ENCODE data around the gene MTCH1. TPM values are rescaled to one million over a fixed set of nuclear protein-coding genes. Genes with fewer than 3 reads are reported as not detected.

MTCH1 gene
- total RNA-seq, 2 donors from 2014 or later: 226 to 235 TPM

DNA sequence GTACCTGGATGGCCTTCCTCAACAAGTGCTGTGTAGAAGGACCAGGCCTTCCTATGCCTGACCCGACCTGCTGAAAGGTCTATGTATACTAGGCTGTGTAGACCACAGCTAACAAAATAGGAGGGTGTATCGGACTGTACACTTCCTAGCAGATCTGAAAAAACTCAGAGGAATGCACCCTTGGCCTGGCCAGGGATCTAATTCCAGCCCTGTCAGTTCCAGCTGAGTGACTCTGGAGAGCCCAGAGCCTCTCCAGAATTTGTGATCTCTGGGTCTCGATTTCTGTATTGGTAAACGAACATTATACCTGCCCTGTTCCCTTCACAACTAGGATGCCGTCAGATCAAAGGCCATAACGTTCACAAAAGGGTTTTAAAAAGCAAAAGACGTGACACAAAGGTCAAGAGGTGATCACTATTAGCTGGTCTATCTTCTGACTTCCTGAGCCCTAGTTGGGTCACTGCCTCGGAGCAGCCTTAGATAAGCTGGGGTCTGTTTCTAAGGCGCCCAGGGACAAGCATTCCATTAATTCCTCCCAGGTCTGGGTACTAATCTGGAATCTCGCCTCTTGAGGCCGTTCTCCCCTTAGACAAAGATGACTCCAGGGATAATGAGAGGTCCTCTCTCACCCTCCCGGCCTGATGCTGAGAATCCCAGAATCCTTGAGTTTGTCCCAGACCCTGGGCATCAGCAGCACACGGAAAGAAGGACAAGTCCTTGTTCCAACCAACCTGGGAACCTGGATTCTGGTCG, 13.9 kb downstream of the MTCH1 start:
- no peaks in the 10 kb centered on the region for H3K4me1 Mint-ChIP-seq
- Histone ChIP-seq H3K9me3 (ENCODE audit: control insufficient read depth, low read length) (no peaks in the 10 kb centered on the region), H3K9ac (ENCODE audit: extremely low read depth, low read length, poor library complexity, severe bottlenecking) (no peak overlapping the region), H3K36me3 (ENCODE audit: control insufficient read depth, insufficient read depth, low read length) (peaks cover 99% of the 10 kb centered on the region), H3K4me1 (ENCODE audit: control insufficient read depth, insufficient read depth, low read length) (no peaks in the 10 kb centered on the region), H3K4me3 (ENCODE audit: low read length) (no peak overlapping the region), H3K27me3 (ENCODE audit: control insufficient read depth, insufficient read depth, low read length, poor library complexity, severe bottlenecking) (no peaks in the 10 kb centered on the region), H3K27ac (ENCODE audit: low read depth, low read length) (no peak overlapping the region)
- 93% methylated on average over 12 to 14 of the region's 14 CpGs for WGBS, 2 experiments (ENCODE audit: insufficient coverage in 1 of 2, insufficient read length in 1 of 2)
- peaks cover 88% of the 10 kb centered on the region for H3K36me3 Mint-ChIP-seq (ENCODE audit: low read depth)
- no peak overlapping the region for H3K4me3 Mint-ChIP-seq
- DNase-seq: no peak
- H3K27me3 Mint-ChIP-seq (ENCODE audit: insufficient read depth): no peaks in the 10 kb centered on the region
- TF ChIP-seq, protein P1, sequence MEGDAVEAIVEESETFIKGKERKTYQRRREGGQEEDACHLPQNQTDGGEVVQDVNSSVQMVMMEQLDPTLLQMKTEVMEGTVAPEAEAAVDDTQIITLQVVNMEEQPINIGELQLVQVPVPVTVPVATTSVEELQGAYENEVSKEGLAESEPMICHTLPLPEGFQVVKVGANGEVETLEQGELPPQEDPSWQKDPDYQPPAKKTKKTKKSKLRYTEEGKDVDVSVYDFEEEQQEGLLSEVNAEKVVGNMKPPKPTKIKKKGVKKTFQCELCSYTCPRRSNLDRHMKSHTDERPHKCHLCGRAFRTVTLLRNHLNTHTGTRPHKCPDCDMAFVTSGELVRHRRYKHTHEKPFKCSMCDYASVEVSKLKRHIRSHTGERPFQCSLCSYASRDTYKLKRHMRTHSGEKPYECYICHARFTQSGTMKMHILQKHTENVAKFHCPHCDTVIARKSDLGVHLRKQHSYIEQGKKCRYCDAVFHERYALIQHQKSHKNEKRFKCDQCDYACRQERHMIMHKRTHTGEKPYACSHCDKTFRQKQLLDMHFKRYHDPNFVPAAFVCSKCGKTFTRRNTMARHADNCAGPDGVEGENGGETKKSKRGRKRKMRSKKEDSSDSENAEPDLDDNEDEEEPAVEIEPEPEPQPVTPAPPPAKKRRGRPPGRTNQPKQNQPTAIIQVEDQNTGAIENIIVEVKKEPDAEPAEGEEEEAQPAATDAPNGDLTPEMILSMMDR (conservative IDR thresholded peaks at IDR 0.05): no peak
- H3K27ac Mint-ChIP-seq: peak overlapping the region; percentile 77
- no peaks in the 10 kb centered on the region for H3K9me3 Mint-ChIP-seq

DNA sequence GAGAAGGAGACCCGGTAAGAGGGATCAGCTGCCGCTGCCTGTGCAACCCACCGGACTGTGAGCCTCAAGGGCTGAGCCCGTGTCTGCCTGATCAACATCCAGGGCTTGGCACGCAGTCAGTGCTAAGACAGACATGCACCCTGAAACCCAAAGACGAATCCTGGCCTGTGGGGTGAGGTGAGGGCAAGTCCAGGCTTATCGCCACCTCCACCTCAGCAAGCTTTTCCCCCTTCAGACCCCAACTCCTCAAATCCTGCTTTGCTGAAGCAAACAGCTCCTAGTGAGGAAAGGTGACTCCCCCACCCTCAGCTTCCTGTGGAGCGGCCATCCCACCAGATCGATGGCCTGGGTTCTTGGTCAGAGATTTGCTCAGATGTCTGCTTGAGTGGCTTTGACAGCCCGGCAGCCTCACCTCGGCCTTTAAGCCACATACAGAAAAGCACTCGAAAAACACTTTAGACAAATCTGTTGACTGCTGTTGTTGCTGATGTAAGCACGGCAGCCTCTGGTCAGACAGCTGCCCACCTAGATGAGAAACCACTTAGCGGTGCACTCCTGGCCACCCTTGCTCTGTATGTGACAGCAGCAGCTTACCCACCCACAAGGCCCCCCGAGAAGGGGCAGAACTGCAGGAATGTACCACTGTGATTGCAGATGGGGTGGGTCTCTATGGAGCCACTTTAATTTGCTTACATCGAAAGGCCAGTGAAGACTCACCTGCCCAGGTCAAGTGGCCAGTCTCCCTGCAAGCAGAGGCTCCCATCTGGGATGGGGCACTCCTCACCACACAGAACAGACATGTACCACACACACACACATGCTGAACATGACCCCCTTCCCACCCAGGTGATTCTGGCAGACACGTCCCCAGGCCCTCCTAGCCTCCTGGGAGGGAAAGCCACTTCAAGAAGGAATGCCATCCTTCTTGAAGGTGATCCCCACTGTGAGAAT, 14.8 kb downstream of the MTCH1 start:
- Mint-ChIP-seq H3K27ac (peak overlapping the region; percentile 77), H3K9me3 (no peaks in the 10 kb centered on the region), H3K36me3 (ENCODE audit: low read depth) (peaks cover 87% of the 10 kb centered on the region), H3K4me3 (no peak overlapping the region), H3K27me3 (ENCODE audit: insufficient read depth) (no peaks in the 10 kb centered on the region), H3K4me1 (no peaks in the 10 kb centered on the region)
- Histone ChIP-seq H3K36me3 (ENCODE audit: control insufficient read depth, insufficient read depth, low read length) (peaks cover 97% of the 10 kb centered on the region), H3K4me3 (ENCODE audit: low read length) (no peak overlapping the region), H3K4me1 (ENCODE audit: control insufficient read depth, insufficient read depth, low read length) (no peaks in the 10 kb centered on the region), H3K9ac (ENCODE audit: extremely low read depth, low read length, poor library complexity, severe bottlenecking) (no peak overlapping the region), H3K9me3 (ENCODE audit: control insufficient read depth, low read length) (no peaks in the 10 kb centered on the region), H3K27ac (ENCODE audit: low read depth, low read length) (peak overlapping the region; percentile 2), H3K27me3 (ENCODE audit: control insufficient read depth, insufficient read depth, low read length, poor library complexity, severe bottlenecking) (no peaks in the 10 kb centered on the region)
- DNase-seq: no peak
- TF ChIP-seq, protein P1 (conservative IDR thresholded peaks at IDR 0.05): no peak
- WGBS, 2 experiments (ENCODE audit: insufficient coverage in 1 of 2, insufficient read length in 1 of 2): 85 to 91% methylated on average over 12 to 17 of the region's 17 CpGs

DNA sequence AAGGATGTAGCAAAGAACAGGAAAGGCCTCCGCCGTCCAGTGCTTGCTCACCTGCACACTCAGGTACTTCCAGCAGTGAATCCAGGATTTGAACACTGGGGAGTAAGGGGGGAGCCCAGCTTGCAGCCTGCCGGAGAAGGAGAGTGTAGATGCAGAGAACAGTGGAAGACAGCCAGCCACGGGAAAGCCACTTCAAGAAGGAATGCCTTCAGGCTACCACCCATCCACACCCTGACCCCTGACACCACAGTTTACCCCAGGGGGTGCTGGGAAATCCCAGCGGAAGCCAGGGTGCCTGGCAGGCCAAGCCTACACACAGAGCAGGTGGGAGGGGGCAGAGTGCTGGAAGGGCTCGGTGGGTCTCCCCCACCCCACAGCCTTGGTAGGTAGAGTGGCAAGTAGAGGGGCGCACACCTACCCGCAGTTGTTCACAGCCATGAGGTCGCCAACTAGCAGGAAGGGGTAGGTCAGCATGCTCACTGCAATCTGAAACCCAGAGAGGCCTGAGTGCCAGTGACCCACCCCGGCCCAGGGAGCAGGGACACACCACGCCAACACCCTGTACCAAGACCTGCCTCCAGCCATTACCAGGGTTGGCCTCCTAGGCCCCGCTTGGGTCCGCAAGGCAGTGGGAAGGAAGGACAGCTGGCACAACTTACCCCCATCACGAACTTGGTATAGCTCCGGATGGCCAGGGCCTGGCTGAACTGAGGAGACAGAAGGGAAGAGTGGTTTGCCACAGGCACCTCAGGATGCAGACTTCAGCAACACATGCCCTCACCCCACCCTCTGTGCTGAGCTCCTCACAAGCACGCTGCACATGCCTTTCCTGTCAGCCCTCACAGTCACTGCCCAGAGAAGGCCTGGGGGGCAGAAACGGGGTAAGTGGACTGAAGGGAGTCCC, 15.8 kb downstream of the MTCH1 start:
- no peak overlapping the region for H3K27ac ChIP-seq (ENCODE audit: low read depth, low read length)
- 97 to 99% methylated on average over 10 to 17 of the region's 17 CpGs for WGBS, 2 experiments (ENCODE audit: insufficient coverage in 1 of 2, insufficient read length in 1 of 2)
- no peaks in the 10 kb centered on the region for H3K9me3 Mint-ChIP-seq
- H3K27ac Mint-ChIP-seq: no peak overlapping the region
- TF ChIP-seq, protein P1 (conservative IDR thresholded peaks at IDR 0.05): no peak
- H3K9ac ChIP-seq (ENCODE audit: extremely low read depth, low read length, poor library complexity, severe bottlenecking): no peak overlapping the region
- H3K36me3 Mint-ChIP-seq (ENCODE audit: low read depth): peaks cover 84% of the 10 kb centered on the region
- peak; percentile 42 for DNase-seq
- H3K27me3 ChIP-seq (ENCODE audit: control insufficient read depth, insufficient read depth, low read length, poor library complexity, severe bottlenecking): no peaks in the 10 kb centered on the region
- no peaks in the 10 kb centered on the region for H3K4me1 Mint-ChIP-seq
- H3K9me3 ChIP-seq (ENCODE audit: control insufficient read depth, low read length): no peaks in the 10 kb centered on the region
- no peak overlapping the region for H3K4me3 ChIP-seq (ENCODE audit: low read length)
- H3K36me3 ChIP-seq (ENCODE audit: control insufficient read depth, insufficient read depth, low read length): peaks cover 87% of the 10 kb centered on the region
- H3K4me1 ChIP-seq (ENCODE audit: control insufficient read depth, insufficient read depth, low read length): no peaks in the 10 kb centered on the region
- no peak overlapping the region for H3K4me3 Mint-ChIP-seq
- H3K27me3 Mint-ChIP-seq (ENCODE audit: insufficient read depth): no peaks in the 10 kb centered on the region
